Body of pancreas (tissue), 4 donors: ENCODE data around the gene TTC28. TPM values are rescaled to one million over a fixed set of nuclear protein-coding genes. Genes with fewer than 3 reads are reported as not detected.

Experiments
- ATAC-seq: fragments of 150-250 bp; one replicate; pipeline ENCODE4 v1.9.1; 2016
- DNase-seq, 4 donors: peaks; one replicate each; pipeline ENCODE4 v3.0.0-alpha.2; 2019
- H3K27ac ChIP-seq, 4 donors: fragments of 200-600 bp; sonication (generic); 1 replicate in 3 of 4; 2 replicates in 1 of 4; pipeline versions ENCODE4 v1.5.1 to v1.6.1; 2016 to 2019; ENCODE audit warnings: mild to moderate bottlenecking in 1 of 4, mixed read lengths in 1 of 4, moderate library complexity in 1 of 4
- H3K27me3 ChIP-seq, 2 donors: fragments of 200-600 bp; sonication (generic); one replicate each; pipeline ENCODE4 v1.6.0; 2016; ENCODE audit warnings: mild to moderate bottlenecking in 1 of 2
- H3K36me3 ChIP-seq, 2 donors: fragments of 200-600 bp; sonication (generic); replicated peaks in 1 of 2; 2 replicates each; pipeline ENCODE4 v1.5.1; 2016; ENCODE audit warnings: low read depth in 2 of 2; ENCODE audit not compliant: insufficient read depth in 1 of 2
- H3K4me1 ChIP-seq: fragments of 200-600 bp; sonication (generic); one replicate; pipeline ENCODE4 v1.6.0; 2016
- H3K4me3 ChIP-seq, 2 donors: fragments of 200-600 bp; sonication (generic); 1 replicate in 1 of 2; 2 replicates in 1 of 2; pipeline ENCODE4 v1.5.1; 2016 to 2019
- H3K9me3 ChIP-seq, 3 donors: fragments of 200-600 bp; sonication (generic); 1 replicate in 2 of 3; 2 replicates in 1 of 3; pipeline ENCODE4 v1.5.1; 2016
- CTCF ChIP-seq, 7 experiments: fragments of 450-650 bp in 4 of 7; fragments of 200-600 bp in 3 of 7; sonication (generic) in 3 of 7; IDR thresholded peaks; one replicate each; pipeline ENCODE4 v1.5.1; 2016 to 2019; ENCODE audit warnings: antibody characterized with exemption in 7 of 7
- POLR2A ChIP-seq, 3 donors: fragments of 450-650 bp; IDR thresholded peaks; one replicate each; pipeline ENCODE4 v1.6.1; 2016; ENCODE audit warnings: antibody characterized with exemption in 3 of 3, mild to moderate bottlenecking in 2 of 3
- WGBS, 2 donors: methylation state at CpG; one replicate each; pipeline ENCODE4 v1.1.5; 2017; 5-methylcytosine and 5-hydroxymethylcytosine counted together
- intact Hi-C: fragments of 100-400 bp; cut with DNase I; formaldehyde crosslinking; loops from one replicate; pipeline ENCODE4 v1.15.1; 2023
- total RNA-seq, 2 donors: library from RNA; depleted of rRNA; stranded (reverse); fragments of >200 nt; gene quantifications; one replicate each; pipeline ENCODE4 v1.1.0, GENCODE V29; 2016

TTC28 gene
- total RNA-seq, 2 donors from 2014 or later, result 21.0 to 87.3 TPM

- no peak for DNase-seq
- Histone ChIP-seq H3K9me3 (no peaks in the 10 kb centered on the region), H3K4me3 (no peak overlapping the region), H3K4me1 (no peaks in the 10 kb centered on the region), H3K27ac (no peak overlapping the region), H3K36me3 (no peaks in the 10 kb centered on the region), H3K27me3 (no peaks in the 10 kb centered on the region)
- intact Hi-C loops, result no loop called here
- TF ChIP-seq POLR2A (IDR thresholded peaks at IDR 0.05) (no peak), CTCF (IDR thresholded peaks at IDR 0.05) (no peak)
- no peak for ATAC-seq
Observed at GRCh38 chr22:28360939-28361338, 318.7 kb downstream of the TTC28 start.

GRCh38 chr22:28358312-28358711 lies 321.3 kb downstream of the TTC28 start:
- ATAC-seq, result no peak
- DNase-seq, result no peak
- H3K9me3 ChIP-seq, result no peaks in the 10 kb centered on the region
- intact Hi-C loops, result no loop called here
- TF ChIP-seq CTCF (IDR thresholded peaks at IDR 0.05) (no peak), POLR2A (IDR thresholded peaks at IDR 0.05) (no peak)
- WGBS, 2 donors, result 61 to 74% methylated on average over 2 of the region's 2 CpGs
- no peak overlapping the region for H3K4me3 ChIP-seq
- no peaks in the 10 kb centered on the region for H3K4me1 ChIP-seq
- H3K27me3 ChIP-seq, result no peaks in the 10 kb centered on the region
- H3K27ac ChIP-seq, result no peak overlapping the region
- no peaks in the 10 kb centered on the region for H3K36me3 ChIP-seq

GRCh38 chr22:28357193-28357592 lies 322.4 kb downstream of the TTC28 start:
- Histone ChIP-seq H3K9me3 (no peaks in the 10 kb centered on the region), H3K27me3 (no peaks in the 10 kb centered on the region), H3K4me3 (no peak overlapping the region), H3K27ac (no peak overlapping the region), H3K4me1 (no peaks in the 10 kb centered on the region), H3K36me3 (no peaks in the 10 kb centered on the region)
- TF ChIP-seq CTCF (IDR thresholded peaks at IDR 0.05) (no peak), POLR2A (IDR thresholded peaks at IDR 0.05) (no peak)
- 88 to 100% methylated on average over 1 of the region's 1 CpG for WGBS, 2 donors
- ATAC-seq (no peak), DNase-seq (no peak)
- intact Hi-C loops, result no loop called here

- Histone ChIP-seq H3K27me3 (no peaks in the 10 kb centered on the region), H3K9me3 (no peaks in the 10 kb centered on the region), H3K4me3 (no peak overlapping the region), H3K4me1 (no peaks in the 10 kb centered on the region), H3K36me3 (no peaks in the 10 kb centered on the region), H3K27ac (no peak overlapping the region)
- intact Hi-C loops, result no loop called here
- ATAC-seq (no peak), DNase-seq (no peak)
- WGBS, 2 donors, result 31 to 35% methylated on average over 2 of the region's 2 CpGs
- no peak for TF ChIP-seq CTCF (IDR thresholded peaks at IDR 0.05)
- no peak for TF ChIP-seq POLR2A (IDR thresholded peaks at IDR 0.05)
Observed at GRCh38 chr22:28351476-28351875, 328.2 kb downstream of the TTC28 start.
